Osteocyte (in vitro differentiated cells): ENCODE results near the gene GPC6. TPM values are rescaled to one million over a fixed set of nuclear protein-coding genes. Genes with fewer than 3 reads are reported as not detected.

Experiments
- DNase-seq: peaks from one replicate; pipeline ENCODE4 v3.0.0; 2021; ENCODE audit warnings: mixed read lengths; ENCODE audit not compliant: unreplicated experiment; ENCODE audit errors: extremely low spot score
- H3K27ac Mint-ChIP-seq: one replicate; pipeline ENCODE4 v1.8.0; 2021; ENCODE audit warnings: mild to moderate bottlenecking, mixed read lengths; ENCODE audit not compliant: unreplicated experiment
- H3K27me3 Mint-ChIP-seq: one replicate; pipeline ENCODE4 v1.8.0; 2021; ENCODE audit warnings: mixed read lengths; ENCODE audit not compliant: unreplicated experiment
- H3K36me3 Mint-ChIP-seq: one replicate; pipeline ENCODE4 v1.8.0; 2021; ENCODE audit warnings: mixed read lengths; ENCODE audit not compliant: unreplicated experiment
- H3K4me1 Mint-ChIP-seq: one replicate; pipeline ENCODE4 v1.8.0; 2021; ENCODE audit warnings: mixed read lengths; ENCODE audit not compliant: unreplicated experiment
- H3K4me3 Mint-ChIP-seq: one replicate; pipeline ENCODE4 v1.8.0; 2021; ENCODE audit warnings: mild to moderate bottlenecking, moderate library complexity, mixed read lengths; ENCODE audit not compliant: unreplicated experiment
- H3K9me3 Mint-ChIP-seq: one replicate; pipeline ENCODE4 v1.8.0; 2021; ENCODE audit warnings: mixed read lengths; ENCODE audit not compliant: unreplicated experiment
- total RNA-seq: library from RNA; stranded (reverse); gene quantifications from 2 replicates; pipeline ENCODE4 v1.2.1, GENCODE V29; 2021
- TF ChIP-seq, protein P1 (sequence below): fragments of 200-600 bp; sonication (generic); IDR thresholded peaks from 2 replicates; pipeline ENCODE4 v1.5.0; 2021; ENCODE audit warnings: antibody characterized with exemption, mild to moderate bottlenecking, moderate library complexity

GPC6 gene
- total RNA-seq, 1 donor from 2014 or later: 125 TPM

DNA sequence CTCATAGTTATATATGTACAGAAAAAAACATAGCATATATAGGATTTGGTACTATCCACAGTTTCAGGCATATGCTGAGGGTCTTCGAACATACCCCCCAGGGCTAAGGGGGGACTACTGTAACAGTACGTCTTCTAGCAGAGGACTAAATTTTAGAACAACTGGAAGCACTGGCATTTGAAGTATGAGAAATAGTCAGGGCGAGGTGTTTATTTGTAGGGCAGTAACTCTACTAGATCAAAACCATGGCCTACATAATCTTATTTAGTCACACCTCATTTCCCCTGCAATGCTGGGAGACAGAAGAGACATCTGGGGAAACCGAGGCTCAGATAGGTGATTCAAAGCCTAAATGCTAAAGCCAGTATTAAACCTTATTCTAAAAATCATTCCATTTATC is 1007.2 kb downstream of the GPC6 start:
- Mint-ChIP-seq H3K4me1 (peaks cover 77% of the 10 kb centered on the region), H3K27me3 (no peaks in the 10 kb centered on the region), H3K27ac (peak overlapping the region; percentile 95), H3K4me3 (no peak overlapping the region), H3K36me3 (peaks cover 7% of the 10 kb centered on the region), H3K9me3 (peaks cover 7% of the 10 kb centered on the region)
- TF ChIP-seq, protein P1, sequence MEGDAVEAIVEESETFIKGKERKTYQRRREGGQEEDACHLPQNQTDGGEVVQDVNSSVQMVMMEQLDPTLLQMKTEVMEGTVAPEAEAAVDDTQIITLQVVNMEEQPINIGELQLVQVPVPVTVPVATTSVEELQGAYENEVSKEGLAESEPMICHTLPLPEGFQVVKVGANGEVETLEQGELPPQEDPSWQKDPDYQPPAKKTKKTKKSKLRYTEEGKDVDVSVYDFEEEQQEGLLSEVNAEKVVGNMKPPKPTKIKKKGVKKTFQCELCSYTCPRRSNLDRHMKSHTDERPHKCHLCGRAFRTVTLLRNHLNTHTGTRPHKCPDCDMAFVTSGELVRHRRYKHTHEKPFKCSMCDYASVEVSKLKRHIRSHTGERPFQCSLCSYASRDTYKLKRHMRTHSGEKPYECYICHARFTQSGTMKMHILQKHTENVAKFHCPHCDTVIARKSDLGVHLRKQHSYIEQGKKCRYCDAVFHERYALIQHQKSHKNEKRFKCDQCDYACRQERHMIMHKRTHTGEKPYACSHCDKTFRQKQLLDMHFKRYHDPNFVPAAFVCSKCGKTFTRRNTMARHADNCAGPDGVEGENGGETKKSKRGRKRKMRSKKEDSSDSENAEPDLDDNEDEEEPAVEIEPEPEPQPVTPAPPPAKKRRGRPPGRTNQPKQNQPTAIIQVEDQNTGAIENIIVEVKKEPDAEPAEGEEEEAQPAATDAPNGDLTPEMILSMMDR: no peak
- no peak for DNase-seq

DNA sequence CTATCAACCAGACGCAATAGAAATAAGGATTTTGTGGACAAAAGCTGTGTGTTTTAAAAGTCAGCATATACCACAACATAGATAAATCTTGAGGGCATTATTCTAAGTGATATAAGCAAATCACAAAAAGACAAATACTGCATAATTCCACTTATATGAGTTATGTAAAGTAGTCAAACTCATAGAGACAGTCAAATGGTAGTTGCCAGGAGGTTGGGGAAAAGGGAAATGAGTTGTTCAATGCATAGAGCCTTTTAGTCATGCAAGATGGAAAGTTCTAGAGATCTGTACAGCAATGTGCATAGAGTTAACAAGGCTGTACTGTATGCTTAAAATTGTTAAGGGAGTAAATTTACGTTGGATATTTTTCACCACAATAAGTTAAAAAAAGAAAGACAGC is 1008.1 kb downstream of the GPC6 start:
- Mint-ChIP-seq H3K4me3 (no peak overlapping the region), H3K4me1 (peaks cover 78% of the 10 kb centered on the region), H3K27me3 (no peaks in the 10 kb centered on the region), H3K9me3 (peaks cover 2% of the 10 kb centered on the region), H3K27ac (peak overlapping the region; percentile 95), H3K36me3 (peaks cover 2% of the 10 kb centered on the region)
- TF ChIP-seq, protein P1: no peak
- DNase-seq: no peak

DNA sequence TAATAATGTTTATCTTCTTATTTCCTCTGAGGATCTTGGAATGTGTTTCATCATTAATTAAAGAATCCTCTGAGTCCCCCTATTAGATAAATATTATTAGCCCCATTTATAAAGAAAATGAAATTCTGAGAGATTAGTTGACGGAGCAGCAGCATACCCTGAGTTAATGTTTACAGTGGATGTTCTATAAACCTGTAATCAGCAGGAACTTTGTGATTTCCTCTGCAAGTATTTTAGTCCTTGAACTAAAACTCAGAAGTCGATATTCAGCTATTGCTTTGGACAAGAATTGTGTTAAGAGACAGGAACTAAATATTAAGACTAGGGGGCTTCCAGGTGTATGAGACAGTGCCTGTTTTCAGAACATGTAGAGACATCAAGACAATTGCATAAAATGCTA is 1009.5 kb downstream of the GPC6 start:
- no peaks in the 10 kb centered on the region for H3K36me3 Mint-ChIP-seq
- H3K4me3 Mint-ChIP-seq: no peak overlapping the region
- TF ChIP-seq, protein P1: no peak
- peaks cover 79% of the 10 kb centered on the region for H3K4me1 Mint-ChIP-seq
- no peaks in the 10 kb centered on the region for H3K27me3 Mint-ChIP-seq
- DNase-seq: no peak
- H3K27ac Mint-ChIP-seq: peak overlapping the region; percentile 75
- no peaks in the 10 kb centered on the region for H3K9me3 Mint-ChIP-seq

DNA sequence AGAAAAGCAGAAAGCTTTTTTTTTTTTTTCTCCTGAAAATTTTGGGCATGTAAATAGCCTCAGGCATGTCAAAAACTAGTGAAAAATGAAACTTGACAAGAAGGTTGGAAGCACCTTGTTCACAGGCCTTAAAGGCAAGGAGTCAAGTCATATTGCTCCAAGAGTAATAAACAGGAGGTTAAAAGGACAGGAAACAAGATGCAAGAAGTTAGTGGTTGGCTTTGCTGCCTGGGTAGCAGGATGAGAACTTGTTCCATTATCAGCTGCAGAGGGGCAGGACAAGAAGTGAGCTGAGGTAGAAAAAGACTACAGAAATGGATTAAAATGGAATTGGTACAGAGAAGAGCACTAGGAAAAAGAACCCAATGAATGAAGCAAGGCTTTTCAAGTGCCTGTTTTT is 1010.3 kb downstream of the GPC6 start:
- Mint-ChIP-seq H3K36me3 (no peaks in the 10 kb centered on the region), H3K4me3 (no peak overlapping the region), H3K4me1 (peaks cover 73% of the 10 kb centered on the region), H3K27me3 (no peaks in the 10 kb centered on the region), H3K9me3 (no peaks in the 10 kb centered on the region), H3K27ac (peak overlapping the region; percentile 75)
- DNase-seq: no peak
- TF ChIP-seq, protein P1: no peak

DNA sequence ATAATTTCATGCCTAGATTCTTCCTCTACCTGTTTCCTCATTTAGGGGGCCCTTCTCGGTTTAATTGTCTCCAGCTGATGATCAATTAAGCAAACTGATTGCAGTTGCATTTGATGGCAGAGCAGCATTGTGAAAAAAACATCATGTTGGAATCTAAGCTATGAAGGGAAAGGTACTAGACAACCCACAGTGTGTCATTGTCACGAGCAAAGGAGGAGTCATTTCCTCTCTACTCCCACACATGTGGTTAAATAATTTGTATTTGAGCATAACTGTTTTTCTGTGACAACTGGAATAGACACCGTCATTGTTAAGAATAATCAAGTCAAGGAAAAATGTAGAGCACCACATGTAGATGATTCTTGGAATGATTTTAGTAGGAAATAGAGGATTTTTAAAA is 1012.5 kb downstream of the GPC6 start:
- DNase-seq: no peak
- no peaks in the 10 kb centered on the region for H3K27me3 Mint-ChIP-seq
- no peaks in the 10 kb centered on the region for H3K36me3 Mint-ChIP-seq
- H3K9me3 Mint-ChIP-seq: no peaks in the 10 kb centered on the region
- no peak overlapping the region for H3K27ac Mint-ChIP-seq
- H3K4me3 Mint-ChIP-seq: no peak overlapping the region
- peaks cover 54% of the 10 kb centered on the region for H3K4me1 Mint-ChIP-seq
- TF ChIP-seq, protein P1: no peak
